ENCODE measurements around the gene UST.
A peak's percentile ranks its signal among the peaks of the same experiment; 100 is the strongest.

Gene UST, protein sequence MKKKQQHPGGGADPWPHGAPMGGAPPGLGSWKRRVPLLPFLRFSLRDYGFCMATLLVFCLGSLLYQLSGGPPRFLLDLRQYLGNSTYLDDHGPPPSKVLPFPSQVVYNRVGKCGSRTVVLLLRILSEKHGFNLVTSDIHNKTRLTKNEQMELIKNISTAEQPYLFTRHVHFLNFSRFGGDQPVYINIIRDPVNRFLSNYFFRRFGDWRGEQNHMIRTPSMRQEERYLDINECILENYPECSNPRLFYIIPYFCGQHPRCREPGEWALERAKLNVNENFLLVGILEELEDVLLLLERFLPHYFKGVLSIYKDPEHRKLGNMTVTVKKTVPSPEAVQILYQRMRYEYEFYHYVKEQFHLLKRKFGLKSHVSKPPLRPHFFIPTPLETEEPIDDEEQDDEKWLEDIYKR

DNA sequence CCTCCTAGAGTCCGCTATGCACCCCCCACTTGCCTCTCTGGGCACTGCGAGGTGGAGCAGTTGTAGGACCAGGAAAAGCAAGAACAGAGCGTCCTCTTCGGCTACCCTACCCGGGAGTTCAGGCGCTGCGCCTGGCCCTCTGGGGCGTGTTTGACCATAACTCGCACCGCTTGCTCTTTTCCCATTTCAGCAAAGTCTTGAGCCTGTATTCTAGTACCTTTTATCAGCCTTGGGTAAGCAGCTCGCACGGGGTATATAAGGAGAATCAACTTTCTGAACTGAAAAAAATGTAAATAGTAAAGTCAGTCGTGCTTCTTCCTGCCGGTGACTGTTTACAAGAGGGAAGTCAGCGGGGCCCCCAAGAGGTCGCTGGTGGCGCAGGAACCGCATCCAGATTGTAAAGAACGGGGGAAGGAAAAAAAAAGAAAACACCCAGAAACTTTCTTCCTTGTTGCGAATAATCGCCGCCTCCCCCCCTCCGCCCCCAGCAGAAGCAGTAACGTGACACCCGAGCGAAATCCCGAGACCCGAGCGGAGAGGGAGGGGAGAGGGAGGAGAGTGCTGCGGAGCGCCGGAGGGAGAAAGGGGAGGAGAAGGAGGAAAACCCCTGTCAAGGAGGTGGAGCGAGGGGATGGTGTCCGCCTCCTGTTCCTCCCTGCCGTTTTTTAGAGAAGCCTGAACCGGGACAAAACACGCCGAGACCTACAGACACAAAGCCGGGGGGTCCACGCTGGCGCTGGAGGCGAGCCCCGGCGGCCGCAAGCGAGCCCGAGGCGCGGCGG, at the start of gene UST:
TSS of gene UST (plus strand) at position 668 of the 782 bp plus-strand sequence. CDS start 401 bp downstream, outside the sequence.
- peak; percentile 97 for DNase-seq

DNA sequence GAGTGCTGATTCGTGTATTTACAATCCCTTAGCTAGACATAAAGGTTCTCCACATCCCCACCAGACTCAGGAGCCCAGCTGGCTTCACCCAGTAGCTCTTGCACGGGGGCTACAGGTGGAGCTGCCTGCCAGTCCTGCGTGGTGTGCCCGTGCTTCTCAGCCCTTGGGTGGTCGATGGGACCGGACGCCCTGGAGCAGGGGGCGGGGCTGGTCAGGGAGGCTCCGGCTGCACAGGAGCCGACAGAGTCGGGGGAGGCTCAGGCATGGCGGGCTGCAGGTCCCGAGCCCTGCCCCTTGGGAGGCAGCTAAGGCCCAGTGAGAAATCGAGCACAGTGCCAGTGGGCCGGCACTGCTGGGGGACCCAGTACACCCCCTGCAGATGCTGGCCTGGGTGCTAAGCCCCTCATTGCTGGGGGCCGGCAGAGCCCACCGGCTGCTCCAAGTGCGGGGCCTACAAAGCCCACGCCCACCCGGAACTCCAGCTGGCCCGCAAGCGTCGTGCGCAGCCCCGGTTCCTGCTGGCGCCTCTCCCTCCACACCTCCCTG, 48.9 kb upstream of the UST start:
- DNase-seq, result no peak

DNA sequence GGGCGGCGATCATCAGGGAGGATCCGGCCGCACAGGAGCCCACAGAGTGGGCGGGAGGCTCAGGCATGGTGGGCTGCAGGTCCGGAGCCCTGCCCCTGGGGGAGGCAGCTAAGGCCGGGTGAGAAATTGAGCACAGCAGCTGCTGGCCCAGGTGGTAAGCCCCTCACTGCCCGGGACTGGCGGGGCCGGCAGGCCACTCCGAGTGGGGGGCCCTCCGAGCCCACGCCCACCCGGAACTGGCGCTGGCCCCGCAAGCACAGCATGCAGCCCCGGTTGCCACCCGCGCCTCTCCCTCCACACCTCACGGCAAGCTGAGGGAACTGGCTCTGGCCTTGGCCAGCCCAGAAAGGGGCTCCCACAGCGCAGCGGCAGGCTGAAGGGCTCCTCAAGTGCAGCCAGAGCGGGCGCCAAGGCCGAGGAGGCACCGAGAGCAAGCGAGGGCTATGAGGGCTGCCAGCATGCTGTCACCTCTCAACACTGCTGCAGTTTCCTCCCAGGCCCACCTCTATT, 48.1 kb upstream of the UST start:
- DNase-seq, result no peak

DNA sequence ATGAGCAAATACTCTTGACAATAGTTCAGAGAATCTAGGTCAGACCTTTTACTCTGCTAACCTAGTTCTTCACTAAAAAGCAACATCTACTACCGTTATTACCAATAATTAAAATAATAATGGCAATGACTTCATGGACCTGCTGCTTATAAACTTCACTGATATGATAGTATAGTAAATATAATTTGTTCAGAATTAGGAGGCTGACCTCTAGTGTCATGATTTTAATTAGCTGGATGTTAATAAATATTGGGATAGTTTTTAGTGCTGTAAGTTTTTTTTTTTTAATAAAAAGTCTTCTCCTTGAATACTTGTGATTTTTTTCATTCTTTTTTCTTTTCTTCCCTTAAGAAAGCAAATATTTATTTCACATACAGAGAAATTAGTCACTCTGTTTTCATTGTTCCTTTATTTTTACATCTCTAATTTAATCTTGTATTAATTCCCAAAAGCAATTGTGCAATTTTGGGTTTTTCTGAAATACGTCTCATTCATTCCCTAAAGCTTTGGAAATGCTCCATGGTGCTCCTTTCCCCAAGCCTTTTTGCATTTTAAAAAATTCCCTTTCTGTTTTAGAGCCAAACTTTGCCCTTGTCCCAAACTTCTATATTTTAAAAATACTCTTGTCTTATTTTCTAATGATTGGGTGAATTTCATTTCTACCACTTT, 46.6 kb upstream of the UST start:
- no peak for DNase-seq

DNA sequence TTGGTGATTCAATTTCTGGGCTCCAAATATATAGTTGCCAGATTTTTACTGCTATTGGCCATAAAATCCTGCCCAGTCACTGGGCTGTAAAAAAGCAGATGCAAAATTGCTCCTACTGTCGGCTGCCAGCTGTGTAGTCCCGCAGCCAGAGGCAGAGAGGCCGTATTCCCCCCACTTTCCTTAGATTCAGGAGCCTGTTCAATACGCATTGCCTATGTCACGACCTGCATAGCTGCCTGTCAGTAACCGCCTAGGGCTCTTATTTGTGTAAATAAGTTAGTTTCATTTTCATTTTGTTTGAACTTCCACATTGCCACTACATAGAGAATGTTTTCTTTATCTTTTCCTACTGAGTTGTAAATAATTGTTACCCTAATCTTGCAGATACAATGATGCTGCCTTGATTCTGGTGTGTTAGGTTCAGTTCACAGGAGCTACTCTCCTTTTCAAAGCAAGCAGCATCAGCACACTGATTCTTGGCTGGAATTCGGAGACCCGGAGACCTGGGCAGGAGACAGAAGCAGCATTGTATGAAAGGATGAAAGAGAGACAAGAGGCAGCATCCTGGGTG, 46.0 kb upstream of the UST start:
- DNase-seq, result no peak

DNA sequence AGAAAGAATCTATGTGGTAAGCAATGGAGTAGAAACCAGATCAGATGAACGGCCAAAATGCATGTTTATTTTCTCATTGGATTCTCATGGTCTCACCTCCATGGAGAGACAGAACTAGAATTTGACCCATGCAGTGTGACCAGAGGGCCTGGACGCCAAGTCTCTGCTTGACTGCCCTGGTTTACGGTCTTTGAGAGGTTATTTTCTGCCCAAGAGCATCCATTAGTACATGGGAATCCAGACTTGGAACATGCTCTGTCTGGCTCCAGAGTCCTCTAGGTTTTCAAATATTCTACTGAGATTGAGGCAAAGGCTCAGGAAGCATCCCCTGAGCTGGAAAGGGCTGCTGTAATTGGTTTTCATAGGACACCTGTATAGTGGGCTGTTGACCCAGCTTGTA, 45.5 kb upstream of the UST start:
- DNase-seq, result no peak

DNA sequence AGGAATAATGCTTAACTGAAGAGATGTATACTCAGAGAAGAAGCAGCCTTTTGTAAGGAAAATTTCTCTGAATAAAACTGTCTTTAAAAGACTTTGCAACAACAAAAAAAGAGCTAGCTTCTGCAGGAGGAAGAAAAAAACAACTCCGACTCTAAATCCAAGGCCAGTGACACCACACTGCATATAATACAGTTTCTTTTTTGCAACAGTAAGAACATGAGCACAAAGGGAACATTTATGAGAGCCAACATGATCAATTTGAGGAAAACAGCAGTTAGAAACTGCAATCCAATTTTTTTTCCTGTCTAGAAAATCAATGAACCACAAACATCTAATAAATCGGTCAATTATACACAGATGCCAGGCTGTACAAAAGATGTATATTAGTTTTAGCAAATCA, 42.9 kb upstream of the UST start:
- no peak for DNase-seq

DNA sequence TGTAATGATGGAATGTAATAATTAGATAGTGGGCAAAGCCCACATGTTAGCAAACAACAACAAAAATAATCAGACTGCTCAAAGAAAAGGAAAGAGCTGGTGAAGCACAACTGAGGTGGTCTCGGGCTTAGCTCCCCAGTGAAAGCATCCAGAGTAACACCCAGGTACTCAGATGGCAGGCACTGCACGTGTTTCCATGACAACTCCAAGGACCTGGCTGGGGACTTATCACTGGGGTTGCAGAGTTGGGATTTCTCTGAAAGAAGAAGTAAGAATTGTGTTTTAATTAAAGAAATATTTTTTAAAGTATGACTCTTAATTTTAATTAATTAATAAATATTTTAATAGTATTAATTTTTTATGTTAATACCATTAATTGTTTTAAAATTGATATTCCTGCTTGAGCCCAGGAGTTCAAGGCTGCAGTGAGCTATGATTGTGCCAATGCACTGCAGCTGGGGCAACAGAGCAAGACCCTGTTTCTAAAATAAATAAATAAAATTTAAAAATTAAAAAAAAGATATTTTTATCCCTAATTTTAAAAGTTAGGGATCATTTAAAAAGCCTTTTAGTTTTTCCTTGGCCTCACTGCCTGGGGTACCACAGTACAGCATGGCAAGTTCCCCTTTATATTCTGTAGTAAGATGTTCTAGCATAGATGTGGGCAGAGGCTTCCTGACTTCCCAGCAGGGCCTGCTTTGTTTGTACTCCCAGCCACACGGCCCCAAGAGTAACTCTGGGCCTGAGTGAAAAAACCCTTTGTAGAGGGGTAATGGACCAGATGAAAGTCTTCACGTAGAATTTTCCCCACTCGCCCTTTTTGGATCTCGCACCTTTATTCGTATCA, 42.2 kb upstream of the UST start:
- DNase-seq, result no peak

DNA sequence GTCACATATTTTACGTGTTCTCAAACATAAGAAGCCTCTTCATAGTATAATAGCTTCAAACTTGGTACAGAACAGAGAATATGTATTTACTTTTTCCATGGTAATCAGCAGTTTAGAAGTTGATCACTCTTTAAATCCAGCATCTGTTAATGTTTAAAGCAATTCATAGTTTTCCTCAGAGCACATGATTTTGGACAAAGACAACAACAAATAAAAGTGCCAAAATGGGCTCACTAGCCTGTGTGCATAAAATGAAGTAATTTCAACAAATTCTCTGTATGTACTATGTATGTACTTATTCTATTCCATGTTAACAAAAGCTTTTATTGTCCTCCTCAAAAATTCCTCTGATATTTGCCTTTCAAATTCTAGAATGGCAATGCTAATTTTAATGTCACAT, 38.1 kb upstream of the UST start:
- DNase-seq, result no peak

DNA sequence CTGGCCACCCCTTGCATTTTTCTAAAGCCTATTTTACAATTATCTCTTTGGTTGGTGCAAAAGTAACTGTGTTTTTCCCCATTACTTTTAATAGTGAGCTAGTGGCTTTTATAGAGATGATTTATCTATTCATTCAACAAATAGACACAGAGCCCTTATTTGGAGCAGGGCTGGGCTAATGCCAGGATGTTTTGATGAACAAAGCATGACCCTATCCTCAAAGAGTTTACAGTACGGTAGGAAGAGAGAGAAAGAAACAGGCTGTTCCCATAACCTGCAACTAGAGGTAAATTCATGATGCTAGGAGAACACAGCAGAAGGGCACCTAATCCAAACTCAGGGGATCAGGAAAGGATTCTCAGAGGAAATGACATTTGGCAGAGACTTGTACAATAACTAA, 37.3 kb upstream of the UST start:
- no peak for DNase-seq

DNA sequence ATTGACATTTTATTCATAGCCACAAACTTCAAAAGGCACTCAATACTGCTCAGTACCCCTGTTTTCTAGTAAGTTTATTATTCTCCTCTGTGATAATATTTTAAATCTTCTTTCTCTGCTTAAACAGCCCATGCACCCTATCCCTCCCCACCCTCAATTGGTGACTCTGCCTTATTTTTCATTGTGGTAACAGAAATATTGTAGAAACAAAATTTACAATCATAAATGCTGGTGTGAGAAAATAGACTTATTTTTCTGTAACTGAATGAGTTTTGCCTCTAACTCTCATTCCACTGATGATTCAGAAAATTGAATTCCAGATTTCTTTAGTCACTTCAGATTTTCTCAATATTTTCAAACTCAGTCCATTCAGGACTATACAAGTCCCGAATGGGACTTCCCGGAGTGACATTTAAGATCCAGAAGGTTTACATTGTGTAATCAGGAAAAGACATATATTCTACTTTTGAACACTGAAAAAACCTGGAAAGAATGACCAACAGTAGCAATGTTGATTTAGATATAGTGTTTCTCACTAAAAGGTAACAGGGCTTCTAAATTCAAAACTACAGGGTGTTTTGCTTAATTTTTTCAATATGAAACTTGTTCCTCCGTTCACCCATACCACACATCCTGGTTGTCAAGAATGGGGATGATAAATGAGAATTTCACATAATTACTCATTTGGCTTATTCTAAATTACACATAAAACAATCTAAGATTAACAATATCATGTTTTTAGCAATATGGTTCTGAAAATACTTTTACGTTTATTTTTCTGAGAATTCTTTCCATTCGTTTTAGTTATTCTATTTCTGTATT, 34.8 kb upstream of the UST start:
- no peak for DNase-seq

DNA sequence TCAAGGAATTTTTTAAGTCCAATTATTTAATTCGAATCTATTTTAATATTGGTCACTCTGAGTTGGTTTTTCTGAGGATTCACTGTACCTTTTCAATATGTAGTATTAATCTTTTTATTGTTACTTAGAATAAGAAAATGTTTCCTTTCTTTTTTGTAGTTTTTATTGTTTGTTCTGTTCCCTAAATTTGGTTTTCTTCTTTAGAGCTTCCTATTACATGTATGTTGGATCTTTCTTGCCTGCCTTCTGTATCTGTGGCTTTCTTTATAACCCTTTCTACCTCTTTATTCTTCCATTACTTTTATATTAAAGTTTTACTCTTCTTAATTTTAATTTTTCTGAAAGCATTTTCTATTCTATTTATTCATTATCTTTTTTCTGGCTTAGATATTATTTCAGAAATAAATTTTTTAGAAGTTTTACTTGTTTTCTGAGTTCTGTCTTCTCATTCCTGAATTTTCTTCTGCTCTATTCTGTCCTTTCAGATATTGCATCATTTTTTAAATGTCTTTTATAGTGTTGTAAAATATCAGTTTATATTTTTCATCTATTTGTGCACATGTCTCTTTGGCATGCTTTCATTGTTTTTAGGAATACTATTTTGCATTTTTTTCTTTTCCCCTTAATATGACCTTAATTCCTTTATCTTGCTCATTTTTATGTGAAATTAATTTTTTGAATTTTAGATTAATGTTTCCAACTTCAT, 33.6 kb upstream of the UST start:
- DNase-seq, result no peak

DNA sequence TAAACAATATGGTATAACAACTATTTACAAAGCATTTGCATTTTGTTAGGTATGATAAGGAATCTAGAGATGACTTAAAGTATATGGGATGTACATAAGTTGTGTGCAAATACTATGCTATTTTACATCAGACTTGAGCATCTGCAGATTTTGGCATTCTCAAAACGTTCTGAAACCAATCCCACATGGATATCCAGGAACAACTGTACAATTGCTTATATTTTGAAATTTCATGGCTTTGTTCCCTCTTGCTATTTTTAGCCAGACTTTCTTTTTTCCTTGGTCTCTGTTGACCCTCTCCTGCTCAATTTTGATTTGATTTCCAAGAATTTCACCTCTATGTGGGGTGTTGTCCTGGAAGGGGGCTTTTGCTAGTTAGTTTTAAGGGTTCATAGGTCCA, 32.9 kb upstream of the UST start:
- DNase-seq, result no peak

DNA sequence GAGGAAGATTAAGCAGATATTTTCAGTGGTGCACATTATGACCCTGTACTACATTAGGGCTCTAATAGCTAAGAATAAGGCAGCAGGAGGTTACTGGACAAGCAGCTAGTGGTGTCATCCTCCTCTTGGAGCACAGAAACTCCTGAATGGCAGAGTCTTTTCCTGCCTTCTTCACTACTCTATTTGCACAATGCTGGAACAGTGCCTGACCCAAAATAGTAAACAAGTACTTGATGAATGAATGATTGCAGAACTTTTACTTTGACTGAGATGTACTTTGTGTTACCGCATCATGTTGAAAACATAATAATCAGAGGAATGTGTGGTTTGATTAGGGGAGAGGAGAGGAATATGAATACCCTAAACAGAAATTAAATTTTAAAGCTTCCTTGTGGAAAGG, 30.0 kb upstream of the UST start:
- DNase-seq, result no peak

DNA sequence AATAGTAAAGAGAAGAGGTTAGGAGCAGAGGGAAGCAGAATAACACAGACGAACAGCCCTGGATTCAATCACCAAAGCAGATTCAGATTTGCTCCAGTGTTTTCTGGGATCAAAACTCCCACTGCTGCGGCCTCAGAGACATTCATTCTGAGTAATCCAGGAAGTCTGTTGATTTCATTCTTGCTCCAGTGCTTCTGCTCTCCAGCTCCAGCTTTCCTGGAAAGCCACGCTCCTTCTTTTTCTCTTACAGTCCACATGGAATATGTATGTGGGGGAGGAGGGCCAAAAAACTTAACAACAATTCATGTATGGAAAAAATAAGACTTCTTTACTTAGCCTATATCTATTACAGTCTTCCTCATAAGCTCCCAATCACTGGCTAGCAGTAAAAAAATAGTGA, 26.4 kb upstream of the UST start:
- DNase-seq, result peak; percentile 80

DNA sequence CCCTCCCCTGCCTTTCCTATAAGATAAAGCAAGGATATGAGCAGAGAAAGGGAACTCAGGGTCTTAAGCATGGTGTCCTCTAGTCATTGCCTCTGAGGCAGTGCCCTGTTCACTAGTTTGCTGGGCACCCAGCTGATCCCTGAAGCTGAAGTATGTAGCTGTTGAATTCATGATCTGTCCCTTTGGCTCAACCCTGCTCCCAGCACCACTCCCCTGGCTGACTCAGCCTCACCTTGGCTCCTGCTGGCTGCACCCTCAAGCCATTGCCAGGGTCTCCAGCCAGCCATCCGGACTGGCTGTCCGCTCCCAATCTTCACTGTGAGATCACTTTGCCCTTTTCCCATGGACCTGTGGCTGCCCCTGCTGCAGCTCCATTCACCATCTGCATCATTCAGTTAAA, 25.9 kb upstream of the UST start:
- DNase-seq, result no peak

DNA sequence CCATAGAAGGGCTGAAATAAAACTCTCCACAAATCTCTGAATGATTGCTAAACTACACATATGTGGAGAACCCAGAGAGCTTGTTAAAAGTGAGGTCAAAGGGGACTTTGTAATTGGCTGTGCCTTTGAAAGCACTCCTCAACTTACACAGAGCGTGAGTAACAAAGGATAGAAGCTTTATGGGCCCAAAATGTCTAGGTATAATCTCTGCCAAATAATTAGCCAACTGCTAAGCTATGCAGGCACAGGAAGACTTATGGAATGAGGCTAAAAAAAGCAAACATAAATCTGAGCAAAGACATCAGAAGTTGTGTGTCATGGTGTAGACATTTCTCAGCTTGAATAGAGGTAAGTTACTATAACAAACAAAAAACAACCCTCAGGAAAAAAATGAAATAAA, 23.3 kb upstream of the UST start:
- DNase-seq, result no peak

DNA sequence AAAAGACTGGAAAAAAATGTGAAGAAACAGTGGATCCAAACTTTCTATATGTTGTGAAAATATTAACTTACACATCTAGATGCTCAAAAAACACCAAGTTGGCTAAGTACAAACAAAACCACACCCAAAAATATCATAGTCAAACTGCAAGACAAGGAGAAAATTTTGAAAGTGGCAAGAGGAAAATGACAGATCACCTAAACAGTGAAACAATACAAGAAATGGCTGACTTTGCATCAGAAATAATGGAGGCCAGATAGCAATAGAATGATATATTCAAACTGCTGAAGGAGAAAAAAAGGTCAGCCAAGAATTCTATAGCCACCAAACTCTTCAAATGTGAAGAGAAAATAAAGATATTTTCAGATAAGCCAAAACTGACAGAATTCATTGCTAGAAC, 22.4 kb upstream of the UST start:
- DNase-seq, result no peak

DNA sequence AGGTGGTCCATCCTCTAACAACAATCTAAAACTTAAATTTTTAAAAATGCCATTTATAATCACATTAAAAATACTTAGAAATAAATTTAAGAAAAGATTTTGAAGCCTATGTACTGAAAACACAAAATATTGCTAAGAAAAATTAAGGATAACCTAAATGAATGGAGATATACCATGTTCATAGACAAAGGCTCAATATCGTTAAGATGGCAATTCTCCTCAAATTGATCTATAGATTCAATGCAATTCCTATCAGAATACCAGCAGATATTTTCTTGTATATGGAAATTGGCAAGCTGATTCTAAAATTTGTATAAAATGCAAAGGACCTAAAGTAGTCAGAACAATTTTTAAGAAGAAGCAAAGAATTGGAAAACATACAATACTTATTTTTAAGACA, 19.7 kb upstream of the UST start:
- no peak for DNase-seq

DNA sequence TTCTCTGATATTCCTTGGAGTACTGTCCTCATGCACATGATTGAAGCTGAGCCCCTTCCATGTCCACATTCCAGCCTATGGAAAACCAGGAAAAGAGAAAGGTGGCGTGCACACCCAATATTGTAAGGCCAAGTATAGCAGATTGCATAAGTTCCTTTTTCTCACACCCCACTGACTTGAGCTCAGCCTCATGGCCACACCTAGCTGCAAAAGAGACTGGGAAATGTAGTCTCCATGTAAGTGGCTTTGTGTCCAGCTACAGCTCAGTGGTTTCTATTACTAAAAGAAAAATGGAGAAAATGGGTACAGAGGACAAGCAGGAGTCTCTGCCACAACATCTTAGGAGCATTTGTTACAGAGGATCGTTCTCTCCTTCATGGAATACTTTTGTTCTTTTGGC, 10.8 kb upstream of the UST start:
- DNase-seq, result no peak
